ENCODE data around the gene TBC1D22A. TPM values are rescaled to one million over a fixed set of nuclear protein-coding genes. Genes with fewer than 3 reads are reported as not detected.

TBC1D22A gene
- total RNA-seq, 2 experiments from 2014 or later = 22.3 to 43.9 TPM

GRCh38 chr22:47002692-47003091 is 240.2 kb downstream of the TBC1D22A start:
- Histone ChIP-seq H3K4me1 (ENCODE audit: insufficient read depth, low read length, poor library complexity, severe bottlenecking) (no peaks in the 10 kb centered on the region), H2AFZ (ENCODE audit: low read length) (no peak overlapping the region), H3K9me3 (ENCODE audit: low read length) (no peaks in the 10 kb centered on the region), H3K4me3 (ENCODE audit: low read depth, low read length, poor library complexity, severe bottlenecking) (no peak overlapping the region), H3K36me3 (ENCODE audit: insufficient read depth, low read length) (peaks cover 25% of the 10 kb centered on the region), H3K9me2 (ENCODE audit: insufficient read depth, low read length) (no peaks in the 10 kb centered on the region), H3K27ac (ENCODE audit: low read depth, low read length, poor library complexity, severe bottlenecking) (no peak overlapping the region), H4K20me1 (ENCODE audit: insufficient read depth, low read length) (no peaks in the 10 kb centered on the region), H3K4me2 (ENCODE audit: low read length) (no peak overlapping the region), H3K79me2 (ENCODE audit: insufficient read depth, low read depth, low read length) (no peaks in the 10 kb centered on the region)
- no peak for DNase-seq (ENCODE audit: low spot score)
- POLR2A ChIA-PET = interaction anchor here (1.0 kb wide), 1 partner anchor 9 kb away, joined by 3 read pairs; no protein-coding TSS in a partner anchor
- BruUV-seq (replicated peaks) = no TSS peak
- intact Hi-C loops (cut with micrococcal nuclease; ENCODE audit: unreplicated experiment) = no loop called here
- CTCF ChIA-PET (ENCODE audit: unreplicated experiment) = no interaction called here
- no peak for TF ChIP-seq CTCF (conservative IDR thresholded peaks at IDR 0.05; ENCODE audit: low read length)
- no peak for TF ChIP-seq EZH2phosphoT487 (IDR thresholded peaks at IDR 0.05; ENCODE audit: borderline replicate concordance, low read depth, low read length)

GRCh38 chr22:47005506-47006408 is 243.3 kb downstream of the TBC1D22A start:
- ChIA-PET POLR2A (no interaction called here), CTCF (ENCODE audit: unreplicated experiment) (no interaction called here)
- Histone ChIP-seq H3K4me1 (ENCODE audit: insufficient read depth, low read length, poor library complexity, severe bottlenecking) (no peaks in the 10 kb centered on the region), H3K36me3 (ENCODE audit: insufficient read depth, low read length) (peaks cover 39% of the 10 kb centered on the region), H3K4me3 (ENCODE audit: low read depth, low read length, poor library complexity, severe bottlenecking) (no peak overlapping the region), H3K79me2 (ENCODE audit: insufficient read depth, low read depth, low read length) (no peaks in the 10 kb centered on the region), H3K9me2 (ENCODE audit: insufficient read depth, low read length) (no peaks in the 10 kb centered on the region), H3K27ac (ENCODE audit: low read depth, low read length, poor library complexity, severe bottlenecking) (no peak overlapping the region), H3K4me2 (ENCODE audit: low read length) (no peak overlapping the region), H3K9me3 (ENCODE audit: low read length) (no peaks in the 10 kb centered on the region), H2AFZ (ENCODE audit: low read length) (no peak overlapping the region), H4K20me1 (ENCODE audit: insufficient read depth, low read length) (no peaks in the 10 kb centered on the region)
- intact Hi-C loops (cut with micrococcal nuclease; ENCODE audit: unreplicated experiment) = no loop called here
- BruUV-seq (replicated peaks) = no TSS peak
- DNase-seq (ENCODE audit: low spot score) = no peak
- no peak for TF ChIP-seq CTCF (conservative IDR thresholded peaks at IDR 0.05; ENCODE audit: low read length)
- TF ChIP-seq EZH2phosphoT487 (IDR thresholded peaks at IDR 0.05; ENCODE audit: borderline replicate concordance, low read depth, low read length) = no peak

GRCh38 chr22:47006433-47006832 is 244.0 kb downstream of the TBC1D22A start:
- intact Hi-C loops (cut with micrococcal nuclease; ENCODE audit: unreplicated experiment) = no loop called here
- no peaks in the 10 kb centered on the region for H3K4me1 ChIP-seq (ENCODE audit: insufficient read depth, low read length, poor library complexity, severe bottlenecking)
- no peak overlapping the region for H2AFZ ChIP-seq (ENCODE audit: low read length)
- no peak for TF ChIP-seq CTCF (conservative IDR thresholded peaks at IDR 0.05; ENCODE audit: low read length)
- no peak for TF ChIP-seq EZH2phosphoT487 (IDR thresholded peaks at IDR 0.05; ENCODE audit: borderline replicate concordance, low read depth, low read length)
- no peak overlapping the region for H3K4me2 ChIP-seq (ENCODE audit: low read length)
- ChIA-PET CTCF (ENCODE audit: unreplicated experiment) (no interaction called here), POLR2A (no interaction called here)
- H3K79me2 ChIP-seq (ENCODE audit: insufficient read depth, low read depth, low read length) = no peaks in the 10 kb centered on the region
- H3K9me3 ChIP-seq (ENCODE audit: low read length) = no peaks in the 10 kb centered on the region
- H3K4me3 ChIP-seq (ENCODE audit: low read depth, low read length, poor library complexity, severe bottlenecking) = no peak overlapping the region
- no TSS peak for BruUV-seq (replicated peaks)
- no peaks in the 10 kb centered on the region for H3K9me2 ChIP-seq (ENCODE audit: insufficient read depth, low read length)
- no peaks in the 10 kb centered on the region for H4K20me1 ChIP-seq (ENCODE audit: insufficient read depth, low read length)
- DNase-seq (ENCODE audit: low spot score) = no peak
- H3K27ac ChIP-seq (ENCODE audit: low read depth, low read length, poor library complexity, severe bottlenecking) = no peak overlapping the region
- peaks cover 39% of the 10 kb centered on the region for H3K36me3 ChIP-seq (ENCODE audit: insufficient read depth, low read length)

Measured in OCI-LY7 (cell line).